SK-N-MC (cell line): ENCODE data around the gene COPB2.
"Not testable (repeated sequence)": the region's sequence is repeated elsewhere in the genome, so short reads cannot be mapped to it uniquely, and the experiment has no call there.

Experiments
- DNase-seq: peaks from one replicate; pipeline ENCODE4 v3.0.0-alpha.2; 2011; ENCODE audit warnings: low read depth, low spot score
- H3K27ac ChIP-seq: fragments of 200-600 bp; sonication (generic); 2 replicates; pipeline ENCODE4 v1.5.1; 2016; ENCODE audit warnings: mixed run types
- H3K36me3 ChIP-seq: fragments of 200-600 bp; sonication (generic); 2 replicates; pipeline ENCODE4 v1.6.1; 2017; ENCODE audit warnings: antibody characterized with exemption, low read length, mixed read lengths; ENCODE audit not compliant: insufficient read depth
- H3K4me3 ChIP-seq: fragments of 200-600 bp; sonication (generic); 2 replicates; pipeline ENCODE4 v1.5.1; 2016
- H3K9ac ChIP-seq: fragments of 200-600 bp; sonication (generic); 2 replicates; pipeline ENCODE4 v1.8.0; 2017; ENCODE audit warnings: mixed run types, mixed read lengths; ENCODE audit not compliant: insufficient read length
- H3K9me3 ChIP-seq: fragments of 200-600 bp; sonication (generic); 2 replicates; pipeline ENCODE4 v1.6.1; 2017; ENCODE audit warnings: low read depth, mild to moderate bottlenecking, antibody characterized with exemption, low read length, moderate library complexity, mixed read lengths
- EZH2 ChIP-seq: fragments of 200-600 bp; sonication (generic); IDR thresholded peaks from one replicate; pipeline ENCODE4 v1.6.1; 2017; ENCODE audit warnings: antibody characterized with exemption
- FOXP2 ChIP-seq: optimal IDR thresholded peaks from 2 replicates; pipeline ENCODE3; 2011; ENCODE audit warnings: mild to moderate bottlenecking, moderate library complexity; ENCODE audit not compliant: insufficient read depth; ENCODE audit errors: extremely low read length, control extremely low read depth
- POLR2AphosphoS5 ChIP-seq: IDR thresholded peaks from 2 replicates; pipeline ENCODE4 v1.6.1; 2012; ENCODE audit warnings: mild to moderate bottlenecking, low read depth, low read length, borderline replicate concordance

The COPB2 gene

GRCh38 chr3:139388821-139389551 is 461 bp downstream of the COPB2 start:
- Histone ChIP-seq H3K36me3 (peaks cover 3% of the 10 kb centered on the region; the same call in 1 of the 2 replicates), H3K4me3 (peak overlapping the region; percentile 91), H3K9me3 (no peaks in the 10 kb centered on the region), H3K27ac (peak overlapping the region; percentile 44; the same call in 1 of the 2 replicates), H3K9ac (peak overlapping the region; percentile 97)
- DNase-seq, result no peak
- TF ChIP-seq EZH2, result no peak
- TF ChIP-seq FOXP2, result no peak
- TF ChIP-seq POLR2AphosphoS5, result no peak

GRCh38 chr3:139388077-139388476 is 1.4 kb downstream of the COPB2 start:
- Histone ChIP-seq H3K36me3 (peaks cover 10% of the 10 kb centered on the region), H3K4me3 (peak overlapping the region; percentile 91), H3K9me3 (no peaks in the 10 kb centered on the region), H3K27ac (no peak overlapping the region), H3K9ac (peak overlapping the region; percentile 97)
- TF ChIP-seq FOXP2 (no peak), EZH2 (no peak), POLR2AphosphoS5 (no peak)
- no peak for DNase-seq

- not testable (repeated sequence) for H3K4me3 ChIP-seq, H3K9ac ChIP-seq, H3K9me3 ChIP-seq, DNase-seq, H3K27ac ChIP-seq
- H3K36me3 ChIP-seq, result peaks cover 57% of the 10 kb centered on the region
These were observed 7.2 kb downstream of the COPB2 start for GRCh38 chr3:139382291-139382690.

GRCh38 chr3:139380575-139380974 is 8.9 kb downstream of the COPB2 start:
- H3K9ac ChIP-seq, result no peak overlapping the region
- H3K36me3 ChIP-seq, result peaks cover 70% of the 10 kb centered on the region
- no peaks in the 10 kb centered on the region for H3K9me3 ChIP-seq
- no peak for TF ChIP-seq EZH2
- no peak for TF ChIP-seq FOXP2
- no peak for TF ChIP-seq POLR2AphosphoS5
- H3K4me3 ChIP-seq, result no peak overlapping the region
- no peak overlapping the region for H3K27ac ChIP-seq
- DNase-seq, result no peak

- peak overlapping the region; percentile 3; the same call in 1 of the 2 replicates for H3K27ac ChIP-seq
- peak; percentile 35 for DNase-seq
- no peak overlapping the region for H3K4me3 ChIP-seq
- H3K36me3 ChIP-seq, result peaks cover 81% of the 10 kb centered on the region
- no peak overlapping the region for H3K9ac ChIP-seq
- no peaks in the 10 kb centered on the region for H3K9me3 ChIP-seq
- TF ChIP-seq FOXP2 (no peak), EZH2 (no peak), POLR2AphosphoS5 (no peak)
These were observed 10.7 kb downstream of the COPB2 start for GRCh38 chr3:139378587-139379241.

- DNase-seq, result no peak
- H3K4me3 ChIP-seq, result no peak overlapping the region
- no peak for TF ChIP-seq EZH2
- TF ChIP-seq POLR2AphosphoS5, result no peak
- TF ChIP-seq FOXP2, result no peak
- H3K9me3 ChIP-seq, result no peaks in the 10 kb centered on the region
- H3K9ac ChIP-seq, result no peak overlapping the region
- peaks cover 83% of the 10 kb centered on the region for H3K36me3 ChIP-seq
- no peak overlapping the region for H3K27ac ChIP-seq
These were observed 12.1 kb downstream of the COPB2 start for GRCh38 chr3:139377378-139377777.

GRCh38 chr3:139374099-139374498 is 15.3 kb downstream of the COPB2 start:
- Histone ChIP-seq H3K36me3 (peaks cover 91% of the 10 kb centered on the region), H3K9me3 (no peaks in the 10 kb centered on the region), H3K4me3 (no peak overlapping the region), H3K9ac (no peak overlapping the region), H3K27ac (no peak overlapping the region)
- no peak for DNase-seq
- no peak for TF ChIP-seq EZH2

GRCh38 chr3:139364549-139364948 is 24.9 kb downstream of the COPB2 start:
- no peak overlapping the region for H3K27ac ChIP-seq
- no peak overlapping the region for H3K9ac ChIP-seq
- H3K9me3 ChIP-seq, result no peaks in the 10 kb centered on the region
- no peak for TF ChIP-seq EZH2
- H3K36me3 ChIP-seq, result peaks cover 99% of the 10 kb centered on the region
- DNase-seq, result no peak
- no peak overlapping the region for H3K4me3 ChIP-seq

- H3K9ac ChIP-seq, result no peak overlapping the region
- H3K9me3 ChIP-seq, result no peaks in the 10 kb centered on the region
- H3K27ac ChIP-seq, result no peak overlapping the region
- H3K4me3 ChIP-seq, result no peak overlapping the region
- no peak for TF ChIP-seq EZH2
- TF ChIP-seq POLR2AphosphoS5, result no peak
- TF ChIP-seq FOXP2, result no peak
- DNase-seq, result no peak
- H3K36me3 ChIP-seq, result peaks cover 99% of the 10 kb centered on the region
These were observed 28.2 kb downstream of the COPB2 start for GRCh38 chr3:139361276-139361675.
